GM23338 (cell line): Measurements from ENCODE around the gene TMEM151B.

ENCODE experiments used
- CREB1 ChIP-seq: fragments of 250-450 bp; sonication (Bioruptor Pico); IDR thresholded peaks from 2 replicates; pipeline ENCODE4 v1.5.0; 2020; ENCODE audit warnings: low read depth, mild to moderate bottlenecking, moderate library complexity
- CTCF ChIP-seq, 2 experiments: fragments of 200-600 bp in 1 of 2; sonication (generic) in 1 of 2; conservative IDR thresholded peaks; 2 replicates each; pipeline versions ENCODE4 v1.5.1 to v1.6.1; 2016 to 2017; ENCODE audit warnings: antibody characterized with exemption in 2 of 2, low read depth in 2 of 2, mild to moderate bottlenecking in 2 of 2, moderate library complexity in 1 of 2
- ETS1 ChIP-seq: IDR thresholded peaks from 2 replicates; pipeline ENCODE4 v1.6.1; 2016; ENCODE audit warnings: antibody characterized with exemption
- EZH2 ChIP-seq: fragments of 200-600 bp; sonication (generic); IDR thresholded peaks from one replicate; pipeline ENCODE4 v1.8.0; 2017; ENCODE audit warnings: antibody characterized with exemption, mild to moderate bottlenecking, low read depth; ENCODE audit not compliant: unreplicated experiment
- EZH2phosphoT487 ChIP-seq: fragments of 200-600 bp; sonication (generic); IDR thresholded peaks from one replicate; pipeline ENCODE4 v1.8.1; 2018; ENCODE audit warnings: antibody characterized with exemption; ENCODE audit not compliant: unreplicated experiment
- JUNB ChIP-seq: IDR thresholded peaks from one replicate; pipeline ENCODE4 v1.6.1; 2016; ENCODE audit warnings: antibody characterized with exemption; ENCODE audit not compliant: unreplicated experiment
- POLR2AphosphoS5 ChIP-seq: IDR thresholded peaks from 2 replicates; pipeline ENCODE4 v1.6.1; 2016; ENCODE audit warnings: antibody characterized with exemption, low read depth
- REST ChIP-seq: IDR thresholded peaks from one replicate; pipeline ENCODE4 v1.6.1; 2018; ENCODE audit warnings: antibody characterized with exemption; ENCODE audit not compliant: unreplicated experiment
- STAT1 ChIP-seq: IDR thresholded peaks from one replicate; pipeline ENCODE4 v1.6.1; 2016; ENCODE audit warnings: antibody characterized with exemption; ENCODE audit not compliant: unreplicated experiment
- ZNF114 ChIP-seq: fragments of 250-450 bp; sonication (Bioruptor Pico); IDR thresholded peaks from 2 replicates; pipeline ENCODE4 v1.5.0; 2020; ENCODE audit warnings: mild to moderate bottlenecking, moderate library complexity
- ZNF331 ChIP-seq: fragments of 250-450 bp; sonication (Bioruptor Pico); IDR thresholded peaks from 2 replicates; pipeline ENCODE4 v1.5.0; 2020; ENCODE audit warnings: low read depth, mild to moderate bottlenecking, moderate library complexity

GRCh38 chr6:44332585-44332984 is 62.3 kb downstream of the TMEM151B start:
- TF ChIP-seq CTCF (conservative IDR thresholded peaks at IDR 0.05; ENCODE audit: low read depth in 2 of 2): no peak
- no peak for TF ChIP-seq REST
- TF ChIP-seq ZNF114 (CRISPR knock-in tag): no peak
- no peak for TF ChIP-seq CREB1 (CRISPR knock-in tag)
- TF ChIP-seq POLR2AphosphoS5: no peak
- TF ChIP-seq EZH2: no peak
- no peak for TF ChIP-seq EZH2phosphoT487
- no peak for TF ChIP-seq STAT1
- no peak for TF ChIP-seq ETS1
- TF ChIP-seq JUNB: no peak
- TF ChIP-seq ZNF331: no peak
